GM21381 (cell line): Measurements from ENCODE around the gene TBX4.

Experiments used
- ATAC-seq: cut with Tn5 transposase; IDR thresholded peaks from one replicate; pipeline ENCODE4 v1.9.1; 2021; ENCODE audit warnings: mild to moderate bottlenecking, moderate library complexity; ENCODE audit not compliant: unreplicated experiment

The TBX4 gene

GRCh38 chr17:61453566-61454380 is 1.6 kb downstream of the TBX4 start:
- ATAC-seq: no peak

DNA sequence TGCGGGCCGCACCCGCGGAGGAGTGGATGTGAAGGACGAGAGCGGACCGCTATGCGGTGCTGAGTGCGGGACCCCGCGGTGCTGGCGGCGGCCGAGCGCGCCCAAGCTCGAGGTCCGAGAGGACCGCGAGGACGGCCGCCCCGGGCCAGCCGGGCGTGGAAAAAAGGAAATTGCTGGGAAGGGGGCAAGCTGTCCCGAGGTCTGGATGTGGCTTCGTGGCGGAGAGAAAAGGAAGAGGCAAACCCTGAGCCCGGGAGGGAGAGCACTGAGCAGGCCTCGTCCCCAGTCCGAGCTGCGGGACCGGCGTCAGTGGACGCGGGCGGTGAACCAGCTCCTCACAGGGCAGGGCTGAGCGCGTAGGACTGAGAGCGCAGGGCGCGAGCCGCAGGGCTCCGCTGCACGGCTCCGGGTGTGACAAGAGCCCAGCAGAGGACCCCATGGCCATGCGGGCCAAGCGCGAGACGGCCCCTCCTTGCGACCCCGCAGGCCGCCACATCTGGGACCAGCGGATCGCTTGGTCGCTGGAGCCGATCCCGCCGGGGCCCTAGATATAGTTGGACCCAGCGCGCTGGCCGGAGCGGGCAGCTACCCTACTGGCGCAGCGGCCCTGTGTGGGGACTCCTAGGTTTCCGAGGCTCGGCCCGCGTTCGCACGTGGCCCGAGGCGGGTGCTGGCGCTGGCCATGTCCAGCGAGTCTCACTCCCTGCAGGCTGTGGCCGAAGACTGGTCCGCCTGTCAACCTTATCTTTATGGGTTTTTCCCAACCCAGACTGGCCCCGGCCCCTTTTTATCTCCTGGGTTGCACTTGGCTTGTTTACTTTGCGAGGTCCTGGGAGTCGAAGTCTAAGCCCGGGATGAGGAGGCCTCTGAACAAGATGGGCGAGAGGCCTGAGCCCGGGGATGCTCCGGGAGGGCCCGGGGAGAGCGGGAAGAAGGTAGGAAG is 2.4 kb downstream of the TBX4 start:
- ATAC-seq: no peak

- no peak for ATAC-seq
Measured at GRCh38 chr17:61455324-61456060, 3.3 kb downstream of the TBX4 start.

DNA sequence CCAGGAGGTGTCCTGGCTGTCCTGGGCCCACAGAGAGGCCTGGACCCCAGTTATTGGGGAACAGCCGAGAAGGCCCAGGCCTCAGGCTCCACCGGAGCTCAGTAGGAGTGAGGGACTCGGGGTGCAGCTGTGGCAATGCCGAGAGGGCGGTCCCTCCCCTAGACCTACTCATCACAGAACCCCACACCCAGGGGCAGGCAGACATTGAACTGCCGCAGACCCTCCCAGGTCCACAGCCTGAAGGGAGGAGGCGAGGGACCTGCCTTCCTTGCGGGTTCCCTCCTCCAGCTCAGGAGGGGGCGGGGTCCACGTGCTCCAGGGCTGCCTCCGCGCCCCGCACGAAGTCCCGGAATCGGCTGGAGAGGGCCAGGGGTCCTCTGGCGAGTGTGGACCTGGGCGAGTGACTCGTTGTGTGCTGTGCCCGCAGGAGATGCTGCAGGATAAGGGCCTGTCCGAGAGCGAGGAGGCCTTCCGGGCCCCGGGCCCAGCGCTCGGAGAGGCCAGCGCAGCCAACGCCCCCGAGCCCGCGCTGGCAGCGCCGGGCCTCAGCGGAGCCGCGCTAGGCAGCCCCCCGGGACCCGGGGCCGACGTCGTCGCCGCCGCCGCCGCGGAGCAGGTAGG is 3.9 kb downstream of the TBX4 start:
- ATAC-seq: no peak

GRCh38 chr17:61456688-61457225 is 4.5 kb downstream of the TBX4 start:
- ATAC-seq: no peak

DNA sequence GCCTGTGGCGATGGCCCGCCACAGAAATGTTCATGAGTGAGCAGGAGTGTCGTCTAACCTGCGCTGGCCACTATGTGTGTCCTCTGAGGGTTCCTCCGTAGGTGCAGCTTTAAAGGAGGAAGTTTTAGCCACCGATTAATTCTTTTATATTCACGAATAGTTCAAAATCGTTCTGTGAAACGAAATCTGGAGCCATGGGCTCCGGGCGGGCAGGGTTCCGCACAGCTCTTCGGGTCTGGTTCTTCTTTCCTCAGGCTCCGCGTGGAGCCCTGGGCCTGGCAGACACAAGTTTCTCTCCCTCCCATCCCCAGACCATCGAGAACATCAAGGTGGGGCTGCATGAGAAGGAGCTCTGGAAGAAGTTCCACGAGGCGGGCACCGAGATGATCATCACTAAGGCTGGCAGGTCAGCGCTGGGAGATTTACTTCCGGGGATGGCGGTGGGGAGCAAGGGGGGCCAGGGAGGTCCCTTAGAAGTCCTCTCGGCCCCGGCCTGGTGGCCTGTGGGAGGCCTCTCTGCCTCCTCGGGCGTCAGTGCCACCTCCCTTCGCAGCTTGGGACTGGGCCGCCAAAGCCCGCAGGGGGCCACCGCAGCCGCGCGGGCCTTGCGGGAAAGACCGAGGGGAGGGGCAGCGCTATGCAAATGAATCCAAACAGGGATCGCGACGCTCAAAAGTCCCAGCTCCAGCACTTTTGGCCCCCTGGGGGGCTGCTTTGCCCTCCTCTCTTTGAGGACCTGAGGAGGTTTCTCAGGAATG is 5.2 kb downstream of the TBX4 start:
- ATAC-seq: no peak

DNA sequence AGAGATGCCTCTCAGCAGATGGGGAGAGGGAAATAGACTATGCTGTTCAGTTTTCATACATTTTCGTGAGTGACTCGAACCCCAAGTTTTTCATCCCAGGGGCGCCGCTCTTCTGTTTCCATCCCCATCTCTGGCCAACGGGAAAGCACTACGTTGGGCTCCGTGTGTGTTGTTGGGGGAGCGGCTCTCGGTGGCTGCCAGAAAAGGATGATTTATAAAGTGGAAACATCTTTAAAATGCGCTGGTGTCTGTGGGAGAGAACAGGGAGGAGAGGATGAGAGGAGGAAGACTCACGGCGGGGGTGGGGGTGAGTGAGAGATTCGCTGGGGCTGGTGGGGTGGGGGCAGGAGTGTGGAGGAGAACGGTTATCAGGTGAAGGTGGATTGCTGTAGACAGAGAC is 5.8 kb downstream of the TBX4 start:
- no peak for ATAC-seq

GRCh38 chr17:61458421-61459141 is 6.4 kb downstream of the TBX4 start:
- ATAC-seq: no peak

GRCh38 chr17:61459142-61459809 is 7.1 kb downstream of the TBX4 start:
- no peak for ATAC-seq

- ATAC-seq: no peak
Measured at GRCh38 chr17:61459939-61460718, 7.9 kb downstream of the TBX4 start.

- ATAC-seq: no peak
Measured at GRCh38 chr17:61460796-61461585, 8.8 kb downstream of the TBX4 start.

DNA sequence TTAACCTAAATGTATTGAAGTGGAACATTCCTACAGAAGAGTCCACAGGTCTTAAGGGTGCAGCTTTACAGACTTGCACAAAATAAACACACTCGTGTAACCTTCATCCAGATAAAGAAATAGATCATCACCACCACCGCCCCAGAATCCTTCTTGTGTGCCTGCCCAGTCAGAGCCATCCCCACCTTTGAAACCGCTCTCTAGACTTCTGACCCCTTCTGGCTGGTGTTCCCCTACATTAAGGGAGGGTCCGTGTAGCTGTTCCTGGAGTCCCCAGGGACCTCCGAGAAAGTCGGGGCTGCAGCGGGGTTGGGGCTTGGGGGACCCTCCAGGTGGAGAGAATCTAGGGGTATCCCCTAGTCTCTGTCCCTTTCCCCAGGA is 9.4 kb downstream of the TBX4 start:
- ATAC-seq: no peak

DNA sequence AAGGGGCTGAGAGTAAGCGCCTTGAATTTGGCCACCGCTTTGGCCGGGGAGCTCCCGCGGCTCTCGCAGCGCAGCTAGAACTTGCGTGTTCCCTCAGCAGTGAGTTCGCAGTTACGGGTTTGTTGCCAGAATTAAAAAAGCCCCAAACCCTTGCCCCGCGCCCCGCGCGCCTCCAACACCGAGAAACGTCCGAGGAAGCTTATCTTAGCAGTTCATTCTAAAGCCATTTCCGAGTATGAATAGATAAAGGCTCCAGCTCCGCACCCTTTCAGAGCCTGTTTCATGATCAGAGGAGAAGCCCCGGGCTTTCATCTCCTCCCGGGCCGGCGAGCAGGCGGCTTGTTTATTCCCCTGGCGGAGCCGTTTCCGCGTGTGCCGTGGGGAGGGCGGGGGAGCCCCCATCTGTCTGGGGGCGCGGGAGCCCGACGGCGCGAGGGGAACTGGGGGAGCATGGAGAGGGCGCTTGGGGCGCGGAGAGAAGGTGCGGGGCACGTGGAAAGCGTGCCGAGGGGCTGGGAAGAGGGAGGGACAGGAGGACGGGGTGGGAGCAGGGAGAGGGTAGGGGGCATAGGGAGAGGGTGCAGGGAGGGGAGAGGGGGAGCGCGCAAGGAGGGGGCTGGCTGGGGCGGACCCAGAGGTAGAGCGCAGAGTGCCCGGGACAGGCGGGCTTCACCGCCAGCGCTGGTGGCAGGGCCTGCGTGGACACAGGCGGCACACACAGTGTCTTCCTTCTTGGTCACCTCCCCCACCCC is 9.9 kb downstream of the TBX4 start:
- ATAC-seq: no peak

DNA sequence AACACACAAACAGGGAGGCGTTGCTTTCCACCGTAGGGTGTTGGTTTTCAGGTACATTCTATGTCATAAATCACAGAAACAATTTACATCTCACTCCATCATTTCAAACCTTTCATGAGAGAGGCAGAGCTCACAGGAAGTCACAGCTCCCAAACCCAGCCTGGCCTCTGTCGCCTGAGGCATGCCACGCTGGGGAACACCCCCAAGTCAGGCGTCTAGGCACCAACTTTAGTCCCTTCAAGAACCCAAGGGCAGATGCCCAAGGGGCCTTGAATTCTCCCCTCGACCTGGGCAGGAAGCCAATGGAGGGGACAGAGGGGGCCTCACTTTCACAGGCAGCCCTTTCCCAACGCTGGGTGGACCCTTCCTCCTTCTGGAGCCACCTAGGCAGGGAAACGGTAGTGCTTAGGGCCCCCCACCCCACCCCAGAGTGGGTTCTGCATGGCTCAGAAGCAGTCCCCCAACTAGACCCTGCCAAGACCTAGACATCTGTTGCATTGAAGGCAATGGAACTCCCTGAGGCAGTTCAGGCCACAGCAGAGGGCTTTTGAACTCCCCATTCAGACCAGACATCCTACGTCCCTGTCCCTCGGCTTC is 10.6 kb downstream of the TBX4 start:
- ATAC-seq: no peak

DNA sequence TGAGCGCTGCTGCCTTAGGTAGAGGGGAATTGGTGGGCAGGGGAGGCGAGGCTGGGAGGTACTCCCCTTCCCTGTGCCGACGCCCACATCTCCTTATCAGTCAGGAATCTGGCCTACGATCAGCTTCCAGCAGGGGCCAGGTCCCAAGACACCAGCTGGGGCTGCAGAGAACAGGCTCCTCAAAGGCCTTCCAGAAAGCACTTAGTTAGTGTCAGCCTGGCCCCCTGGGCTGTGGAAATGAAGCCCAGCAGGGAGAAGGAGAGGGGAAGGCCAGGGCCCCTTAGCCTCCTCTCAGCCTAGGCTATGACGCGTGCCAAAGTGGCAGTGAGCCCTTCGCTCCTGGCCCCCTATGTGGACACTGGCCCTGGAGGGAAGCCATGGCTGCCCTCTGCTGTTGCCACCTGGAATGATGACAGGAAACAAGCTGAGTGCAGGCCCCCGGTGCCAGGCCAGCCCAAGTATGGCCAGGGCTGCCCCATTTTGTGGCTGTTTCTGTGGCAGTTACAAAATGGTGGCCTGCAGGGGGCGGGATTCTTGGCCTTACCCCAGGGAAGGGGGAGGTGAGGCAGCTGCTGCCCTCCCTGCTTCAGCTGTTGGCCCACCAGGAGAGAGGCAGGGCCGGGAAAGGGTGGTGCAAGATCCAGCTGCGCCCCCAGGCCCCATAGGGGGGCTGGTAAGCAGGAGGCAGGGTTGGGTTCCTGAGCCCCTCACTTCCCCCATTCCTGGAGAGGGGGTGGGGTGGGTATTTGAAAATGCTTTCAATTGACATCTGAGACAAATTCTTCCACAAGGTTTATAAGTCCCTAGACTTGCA is 11.3 kb downstream of the TBX4 start:
- no peak for ATAC-seq
